CD8-positive, alpha-beta memory T cell (primary cell): ENCODE data around the gene MC5R. TPM values are rescaled to one million over a fixed set of nuclear protein-coding genes. Genes with fewer than 3 reads are reported as not detected.

Experiments used
- CTCF ChIA-PET: fragments of 350-600 bp; sonication (Branson Sonifier 250); formaldehyde crosslinking; loops from one replicate; lab custom pipeline; 2021; ENCODE audit warnings: antibody characterized with exemption; lab: Charles Lee
- POLR2A ChIA-PET: fragments of 350-600 bp; sonication (Branson Sonifier 250); formaldehyde crosslinking; loops from one replicate; lab custom pipeline; 2021; ENCODE audit warnings: antibody characterized with exemption; lab: Charles Lee
- DNase-seq, 5 donors: peaks; one replicate each; pipeline versions ENCODE4 v3.0.0 to v3.0.0-alpha.2; 2020 to 2022; ENCODE audit warnings: mixed read lengths in 1 of 5
- H3K27ac ChIP-seq: one replicate; pipeline ENCODE4 v1.7.0; 2013; ENCODE audit warnings: low read depth, mild to moderate bottlenecking, low read length, moderate library complexity
- H3K27me3 ChIP-seq: 2 replicates; pipeline ENCODE4 v1.7.0; 2013; ENCODE audit warnings: low read length, mild to moderate bottlenecking; ENCODE audit not compliant: insufficient read depth, poor library complexity, severe bottlenecking
- H3K36me3 ChIP-seq: 2 replicates; pipeline ENCODE4 v1.7.0; 2013; ENCODE audit warnings: mild to moderate bottlenecking, low read length, moderate library complexity; ENCODE audit not compliant: insufficient read depth
- H3K4me1 ChIP-seq: 2 replicates; pipeline ENCODE4 v1.7.0; 2013; ENCODE audit warnings: mild to moderate bottlenecking, low read length, moderate library complexity; ENCODE audit not compliant: insufficient read depth
- H3K4me3 ChIP-seq: 2 replicates; pipeline ENCODE4 v1.7.0; 2013; ENCODE audit warnings: mild to moderate bottlenecking, low read length
- H3K9me3 ChIP-seq: 2 replicates; pipeline ENCODE4 v1.7.0; 2013; ENCODE audit warnings: mild to moderate bottlenecking, low read length
- H3K27ac Mint-ChIP-seq, 8 donors: one replicate each; pipeline ENCODE4 v1.8.0; 2020 to 2021; ENCODE audit warnings: mixed read lengths in 8 of 8, mild to moderate bottlenecking in 6 of 8, inconsistent platforms in 3 of 8, moderate library complexity in 3 of 8
- H3K27me3 Mint-ChIP-seq, 2 donors: one replicate each; pipeline ENCODE4 v1.8.0; 2020 to 2021; ENCODE audit warnings: mixed read lengths in 2 of 2, mild to moderate bottlenecking in 1 of 2, moderate library complexity in 1 of 2
- H3K36me3 Mint-ChIP-seq, 3 donors: one replicate each; pipeline ENCODE4 v1.8.0; 2020 to 2021; ENCODE audit warnings: mixed read lengths in 3 of 3, inconsistent platforms in 1 of 3, mild to moderate bottlenecking in 1 of 3
- H3K4me1 Mint-ChIP-seq, 3 donors: one replicate each; pipeline ENCODE4 v1.8.0; 2020 to 2021; ENCODE audit warnings: mixed read lengths in 3 of 3, inconsistent platforms in 1 of 3, mild to moderate bottlenecking in 1 of 3
- H3K4me3 Mint-ChIP-seq, 7 donors: one replicate each; pipeline ENCODE4 v1.8.0; 2020 to 2021; ENCODE audit warnings: mixed read lengths in 7 of 7, mild to moderate bottlenecking in 6 of 7, moderate library complexity in 4 of 7, inconsistent platforms in 2 of 7
- H3K9me3 Mint-ChIP-seq, 5 donors: one replicate each; pipeline ENCODE4 v1.8.0; 2020 to 2022; ENCODE audit warnings: mixed read lengths in 5 of 5, mild to moderate bottlenecking in 3 of 5, moderate library complexity in 2 of 5, inconsistent platforms in 1 of 5
- polyA plus RNA-seq: library from polyadenylated mRNA; unstranded; fragments of 300-500 nt; fragmentation: Illumina TruSeq; gene quantifications from one replicate; pipeline ENCODE4 v1.2.3, GENCODE V29; 2021
- total RNA-seq, 2 experiments: library from RNA; stranded (reverse); gene quantifications; one replicate each; pipeline ENCODE4 v1.2.3, GENCODE V29; 2021

The MC5R gene
- total and polyA plus RNA-seq, 3 experiments from 2014 or later = not detected

GRCh38 chr18:13811993-13812392 is 12.0 kb upstream of the MC5R start:
- ChIA-PET CTCF (interaction anchor here (2.0 to 4.5 kb wide), 3 partner anchors 8 to 13 kb away, joined by 9 to 29 read pairs (median 28); partner anchors contain the start of gene MC5R), POLR2A (no interaction called here)
- Histone ChIP-seq H3K36me3 (no peaks in the 10 kb centered on the region), H3K4me3 (no peak overlapping the region), H3K27ac (no peak overlapping the region), H3K4me1 (no peaks in the 10 kb centered on the region), H3K27me3 (no peaks in the 10 kb centered on the region), H3K9me3 (no peaks in the 10 kb centered on the region)
- Mint-ChIP-seq H3K4me1 (no peaks in the 10 kb centered on the region), H3K4me3 (no peak overlapping the region), H3K9me3 (no peaks in the 10 kb centered on the region), H3K27ac (no peak overlapping the region), H3K36me3 (no peaks in the 10 kb centered on the region), H3K27me3 (peaks cover 6 to 13% of the 10 kb centered on the region in 2 donors)
- no peak for DNase-seq

DNA sequence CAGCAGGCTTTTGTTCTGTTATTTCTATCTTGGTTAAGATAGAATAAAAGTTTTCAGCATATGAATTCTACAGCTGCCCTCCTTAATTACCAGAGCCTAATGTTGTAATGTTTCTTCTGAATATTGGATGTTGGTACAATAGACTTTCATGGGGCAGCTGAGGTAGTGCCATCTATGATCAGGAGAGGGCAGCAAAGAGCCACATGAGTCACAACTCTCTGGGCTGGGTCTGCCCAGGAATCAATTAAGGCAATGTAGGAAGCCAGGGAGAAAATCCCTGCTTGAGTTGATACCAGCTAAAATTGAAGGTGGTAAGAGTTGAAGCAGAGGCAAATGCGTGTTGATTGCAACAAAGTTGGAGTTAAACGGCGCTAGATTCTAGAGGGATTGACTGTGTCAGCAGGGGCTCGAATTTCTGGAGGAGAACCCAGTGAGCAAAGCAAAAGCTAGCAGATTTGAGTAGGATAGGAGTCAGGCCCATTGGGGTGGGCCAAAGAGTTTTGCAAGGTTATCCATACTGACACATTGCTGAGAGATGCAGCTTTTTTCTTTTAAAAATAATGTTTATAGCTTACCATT is 10.6 kb upstream of the MC5R start:
- Histone ChIP-seq H3K4me3 (no peak overlapping the region), H3K4me1 (no peaks in the 10 kb centered on the region), H3K27ac (no peak overlapping the region), H3K36me3 (no peaks in the 10 kb centered on the region), H3K9me3 (no peaks in the 10 kb centered on the region), H3K27me3 (no peaks in the 10 kb centered on the region)
- Mint-ChIP-seq H3K27ac (no peak overlapping the region), H3K27me3 (peaks cover 4 to 8% of the 10 kb centered on the region in 2 donors), H3K4me1 (no peaks in the 10 kb centered on the region), H3K4me3 (no peak overlapping the region), H3K36me3 (no peaks in the 10 kb centered on the region), H3K9me3 (no peaks in the 10 kb centered on the region)
- peak; percentile 6 to 55 (median 27) for DNase-seq
- ChIA-PET POLR2A (no interaction called here), CTCF (interaction anchor here (0.9 to 4.5 kb wide), 11 partner anchors 8 to 597 kb away, joined by 3 to 29 read pairs (median 3); partner anchors contain the start of gene MC5R)

DNA sequence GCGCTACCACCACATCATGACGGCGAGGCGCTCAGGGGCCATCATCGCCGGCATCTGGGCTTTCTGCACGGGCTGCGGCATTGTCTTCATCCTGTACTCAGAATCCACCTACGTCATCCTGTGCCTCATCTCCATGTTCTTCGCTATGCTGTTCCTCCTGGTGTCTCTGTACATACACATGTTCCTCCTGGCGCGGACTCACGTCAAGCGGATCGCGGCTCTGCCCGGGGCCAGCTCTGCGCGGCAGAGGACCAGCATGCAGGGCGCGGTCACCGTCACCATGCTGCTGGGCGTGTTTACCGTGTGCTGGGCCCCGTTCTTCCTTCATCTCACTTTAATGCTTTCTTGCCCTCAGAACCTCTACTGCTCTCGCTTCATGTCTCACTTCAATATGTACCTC is 2.3 kb downstream of the MC5R start:
- Mint-ChIP-seq H3K36me3 (no peaks in the 10 kb centered on the region), H3K4me1 (peaks cover 0 to 6% (median 2%) of the 10 kb centered on the region in 3 donors), H3K27me3 (peaks cover 21 to 54% of the 10 kb centered on the region in 2 donors), H3K27ac (no peak overlapping the region), H3K9me3 (no peaks in the 10 kb centered on the region), H3K4me3 (peak overlapping the region in 1 of 7 donors; percentile 83)
- H3K27me3 ChIP-seq = peaks cover 5% of the 10 kb centered on the region
- ChIA-PET CTCF (no interaction called here), POLR2A (no interaction called here)
- H3K4me1 ChIP-seq = peaks cover 4% of the 10 kb centered on the region
- H3K36me3 ChIP-seq = no peaks in the 10 kb centered on the region
- no peak for DNase-seq
- H3K4me3 ChIP-seq = no peak overlapping the region
- H3K9me3 ChIP-seq = no peaks in the 10 kb centered on the region
- no peak overlapping the region for H3K27ac ChIP-seq

- Mint-ChIP-seq H3K4me1 (no peaks in the 10 kb centered on the region), H3K9me3 (no peaks in the 10 kb centered on the region)
Measured at GRCh38 chr18:13831864-13832508, 8.0 kb downstream of the MC5R start.

DNA sequence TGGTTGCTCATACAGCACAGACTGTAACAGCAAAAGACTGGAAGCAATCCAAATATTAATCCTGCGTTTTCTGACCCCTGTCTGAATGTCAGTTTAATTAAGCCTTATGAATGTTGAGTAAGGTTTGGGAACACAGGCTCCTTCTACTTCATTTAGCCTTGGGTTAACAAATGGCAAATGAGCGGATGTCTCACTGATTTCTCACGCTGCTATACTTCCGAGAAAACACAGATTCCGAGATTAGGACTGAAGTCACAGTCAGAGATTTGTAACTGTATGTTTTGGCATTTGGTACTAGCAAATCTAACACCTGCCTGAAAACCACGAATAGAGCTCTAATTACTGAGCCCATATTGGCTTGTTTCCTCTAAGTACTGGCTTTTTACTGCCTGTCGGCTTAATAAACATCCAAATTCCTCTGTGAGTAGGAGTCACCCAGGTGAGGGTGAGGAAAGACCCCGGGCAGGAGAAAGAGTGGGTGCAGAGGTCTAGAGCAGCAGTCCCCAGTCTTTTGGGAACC is 10.6 kb downstream of the MC5R start:
- no peak for DNase-seq
- no peaks in the 10 kb centered on the region for H3K36me3 ChIP-seq
- ChIA-PET CTCF (interaction anchor here (1.3 kb wide), 1 partner anchor 10 kb away, joined by 3 read pairs; the partner anchor contains the start of gene MC5R), POLR2A (no interaction called here)
- H3K36me3 Mint-ChIP-seq = no peaks in the 10 kb centered on the region
- no peak overlapping the region for H3K4me3 Mint-ChIP-seq
- H3K27ac ChIP-seq = no peak overlapping the region
- H3K4me1 ChIP-seq = no peaks in the 10 kb centered on the region
- no peaks in the 10 kb centered on the region for H3K27me3 ChIP-seq
- H3K9me3 Mint-ChIP-seq = no peaks in the 10 kb centered on the region
- H3K9me3 ChIP-seq = no peaks in the 10 kb centered on the region
- H3K4me1 Mint-ChIP-seq = no peaks in the 10 kb centered on the region
- no peak overlapping the region for H3K4me3 ChIP-seq
- H3K27me3 Mint-ChIP-seq = peaks cover 18 to 48% of the 10 kb centered on the region in 2 donors
- peak overlapping the region in 1 of 8 donors; percentile 69 for H3K27ac Mint-ChIP-seq

More at GRCh38 chr18:13831864-13832508, 8.0 kb downstream of the MC5R start:
- ChIA-PET CTCF (interaction anchor here (2.5 kb wide), 1 partner anchor 8 kb away, joined by 11 read pairs; the partner anchor contains the start of gene MC5R), POLR2A (no interaction called here)
- Histone ChIP-seq H3K27me3 (no peaks in the 10 kb centered on the region), H3K4me1 (no peaks in the 10 kb centered on the region), H3K36me3 (no peaks in the 10 kb centered on the region), H3K4me3 (no peak overlapping the region), H3K9me3 (no peaks in the 10 kb centered on the region), H3K27ac (no peak overlapping the region)
- Mint-ChIP-seq H3K4me3 (no peak overlapping the region), H3K36me3 (no peaks in the 10 kb centered on the region), H3K27me3 (peaks cover 22 to 57% of the 10 kb centered on the region in 2 donors), H3K27ac (no peak overlapping the region)
- no peak for DNase-seq

GRCh38 chr18:13835202-13835601 is 11.3 kb downstream of the MC5R start:
- CTCF ChIA-PET = interaction anchor here (1.3 kb wide), 1 partner anchor 11 kb away, joined by 3 read pairs; the partner anchor contains the start of gene MC5R
- Mint-ChIP-seq H3K27me3 (peaks cover 18 to 46% of the 10 kb centered on the region in 2 donors), H3K9me3 (no peaks in the 10 kb centered on the region), H3K4me3 (no peak overlapping the region), H3K36me3 (no peaks in the 10 kb centered on the region), H3K4me1 (no peaks in the 10 kb centered on the region), H3K27ac (no peak overlapping the region)
- DNase-seq = no peak
- H3K27ac ChIP-seq = no peak overlapping the region
- no peaks in the 10 kb centered on the region for H3K9me3 ChIP-seq
- POLR2A ChIA-PET = no interaction called here
- H3K4me3 ChIP-seq = no peak overlapping the region
- H3K4me1 ChIP-seq = no peaks in the 10 kb centered on the region
- H3K36me3 ChIP-seq = no peaks in the 10 kb centered on the region
- H3K27me3 ChIP-seq = no peaks in the 10 kb centered on the region

- H3K4me3 Mint-ChIP-seq = no peak overlapping the region
- ChIA-PET CTCF (no interaction called here), POLR2A (no interaction called here)
- no peaks in the 10 kb centered on the region for H3K36me3 Mint-ChIP-seq
- Histone ChIP-seq H3K27ac (no peak overlapping the region), H3K36me3 (no peaks in the 10 kb centered on the region), H3K9me3 (no peaks in the 10 kb centered on the region), H3K4me1 (no peaks in the 10 kb centered on the region), H3K4me3 (no peak overlapping the region), H3K27me3 (no peaks in the 10 kb centered on the region)
- no peak for DNase-seq
- H3K27me3 Mint-ChIP-seq = peaks cover 15 to 39% of the 10 kb centered on the region in 2 donors
- H3K4me1 Mint-ChIP-seq = no peaks in the 10 kb centered on the region
- H3K27ac Mint-ChIP-seq = peak overlapping the region in 1 of 8 donors; percentile 80
- H3K9me3 Mint-ChIP-seq = peaks cover 0 to under 1% (median 0%) of the 10 kb centered on the region in 5 donors
Measured at GRCh38 chr18:13836559-13836958, 12.6 kb downstream of the MC5R start.

GRCh38 chr18:13849791-13850190 is 25.8 kb downstream of the MC5R start:
- CTCF ChIA-PET = no interaction called here

More at GRCh38 chr18:13849791-13850190, 25.8 kb downstream of the MC5R start:
- Histone ChIP-seq H3K9me3 (no peaks in the 10 kb centered on the region), H3K4me1 (no peaks in the 10 kb centered on the region), H3K27ac (no peak overlapping the region), H3K4me3 (no peak overlapping the region), H3K27me3 (no peaks in the 10 kb centered on the region), H3K36me3 (no peaks in the 10 kb centered on the region)
- POLR2A ChIA-PET = no interaction called here
- Mint-ChIP-seq H3K27ac (no peak overlapping the region), H3K4me3 (no peak overlapping the region), H3K36me3 (no peaks in the 10 kb centered on the region), H3K27me3 (peaks cover 7 to 9% of the 10 kb centered on the region in 2 donors), H3K9me3 (peaks cover 14 to 25% (median 18%) of the 10 kb centered on the region in 5 donors), H3K4me1 (no peaks in the 10 kb centered on the region)
- DNase-seq = no peak
